DOHH2 (cell line): Measurements from ENCODE around the gene PEX3.

ENCODE experiments used
- EZH2phosphoT487 ChIP-seq: fragments of 200-600 bp; sonication (generic); IDR thresholded peaks from 2 replicates; pipeline ENCODE4 v1.6.1; 2017; ENCODE audit warnings: borderline replicate concordance, mild to moderate bottlenecking, antibody characterized with exemption, low read length, moderate library complexity, mixed read lengths
- TF ChIP-seq, protein P1 (sequence below): fragments of 200-600 bp; sonication (generic); IDR thresholded peaks from one replicate; pipeline ENCODE4 v1.5.1; 2014; ENCODE audit warnings: antibody characterized with exemption, mild to moderate bottlenecking, low read depth, low read length; ENCODE audit not compliant: poor library complexity, severe bottlenecking

DNA sequence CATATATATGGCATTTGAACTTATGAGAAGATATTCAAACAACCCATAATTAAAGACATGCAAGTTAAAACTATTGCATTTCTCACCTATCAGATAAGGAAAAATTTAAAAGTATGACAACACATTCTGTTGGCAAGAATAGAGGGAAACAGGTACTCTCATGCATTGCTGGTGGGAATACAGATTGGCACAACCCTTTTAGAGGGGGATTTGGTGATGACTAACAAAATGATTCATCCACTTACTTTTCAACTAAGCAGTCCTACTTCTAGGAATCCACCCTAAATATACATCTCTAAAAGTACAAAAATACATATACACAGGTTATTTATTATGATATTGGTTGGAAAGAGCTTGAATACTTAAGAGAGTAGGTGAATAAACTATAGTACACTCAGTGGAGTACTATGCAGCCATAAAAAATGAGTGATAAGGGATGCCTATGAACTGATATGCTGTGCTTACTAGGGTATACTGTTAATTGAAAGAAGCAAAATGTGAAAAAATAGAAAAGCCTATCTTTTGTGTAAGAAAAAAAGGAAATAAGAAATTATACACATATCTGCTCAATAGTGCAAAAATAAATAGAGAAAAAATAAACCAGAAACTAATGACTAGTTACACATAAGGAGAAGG lies 42.3 kb upstream of the PEX3 start:
- TF ChIP-seq, protein P1, sequence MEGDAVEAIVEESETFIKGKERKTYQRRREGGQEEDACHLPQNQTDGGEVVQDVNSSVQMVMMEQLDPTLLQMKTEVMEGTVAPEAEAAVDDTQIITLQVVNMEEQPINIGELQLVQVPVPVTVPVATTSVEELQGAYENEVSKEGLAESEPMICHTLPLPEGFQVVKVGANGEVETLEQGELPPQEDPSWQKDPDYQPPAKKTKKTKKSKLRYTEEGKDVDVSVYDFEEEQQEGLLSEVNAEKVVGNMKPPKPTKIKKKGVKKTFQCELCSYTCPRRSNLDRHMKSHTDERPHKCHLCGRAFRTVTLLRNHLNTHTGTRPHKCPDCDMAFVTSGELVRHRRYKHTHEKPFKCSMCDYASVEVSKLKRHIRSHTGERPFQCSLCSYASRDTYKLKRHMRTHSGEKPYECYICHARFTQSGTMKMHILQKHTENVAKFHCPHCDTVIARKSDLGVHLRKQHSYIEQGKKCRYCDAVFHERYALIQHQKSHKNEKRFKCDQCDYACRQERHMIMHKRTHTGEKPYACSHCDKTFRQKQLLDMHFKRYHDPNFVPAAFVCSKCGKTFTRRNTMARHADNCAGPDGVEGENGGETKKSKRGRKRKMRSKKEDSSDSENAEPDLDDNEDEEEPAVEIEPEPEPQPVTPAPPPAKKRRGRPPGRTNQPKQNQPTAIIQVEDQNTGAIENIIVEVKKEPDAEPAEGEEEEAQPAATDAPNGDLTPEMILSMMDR, result no peak
- no peak for TF ChIP-seq EZH2phosphoT487
